Ascending aorta (tissue), 2 donors: ENCODE data around the gene ARHGEF10L. TPM values are rescaled to one million over a fixed set of nuclear protein-coding genes. Genes with fewer than 3 reads are reported as not detected.
"Not testable (repeated sequence)": the region's sequence is repeated elsewhere in the genome, so short reads cannot be mapped to it uniquely, and the experiment has no call there.

ENCODE experiments used
- DNase-seq, 2 donors: peaks; one replicate each; pipeline ENCODE4 v3.0.0-alpha.2; 2019; ENCODE audit warnings: low spot score in 2 of 2
- H3K27ac ChIP-seq, 2 donors: fragments of 200-600 bp; sonication (generic); one replicate each; pipeline ENCODE4 v1.5.1; 2016 to 2017; ENCODE audit warnings: mild to moderate bottlenecking in 1 of 2
- H3K27me3 ChIP-seq: fragments of 200-600 bp; sonication (generic); one replicate; pipeline ENCODE4 v1.5.1; 2017
- H3K36me3 ChIP-seq, 2 donors: fragments of 200-600 bp; sonication (generic); one replicate each; pipeline ENCODE4 v1.5.1; 2016
- H3K4me1 ChIP-seq, 2 donors: fragments of 200-600 bp; sonication (generic); one replicate each; pipeline ENCODE4 v1.5.1; 2016 to 2017; ENCODE audit warnings: mild to moderate bottlenecking in 1 of 2
- H3K4me3 ChIP-seq, 2 donors: fragments of 200-600 bp; sonication (generic); one replicate each; pipeline ENCODE4 v1.5.1; 2016 to 2017; ENCODE audit warnings: mild to moderate bottlenecking in 1 of 2
- H3K9me3 ChIP-seq, 2 donors: fragments of 200-600 bp; sonication (generic); one replicate each; pipeline ENCODE4 v1.5.1; 2016
- CTCF ChIP-seq, 3 experiments: fragments of 200-600 bp in 2 of 3; fragments of 450-650 bp in 1 of 3; sonication (generic) in 2 of 3; IDR thresholded peaks; one replicate each; pipeline ENCODE4 v1.5.1; 2016 to 2019; ENCODE audit warnings: antibody characterized with exemption in 3 of 3, mild to moderate bottlenecking in 1 of 3, moderate library complexity in 1 of 3
- intact Hi-C: fragments of 100-400 bp; cut with DNase I; formaldehyde crosslinking; loops from one replicate; pipeline ENCODE4 v1.15.1; 2023
- total RNA-seq: library from RNA; depleted of rRNA; stranded (reverse); fragments of >200 nt; gene quantifications from one replicate; pipeline ENCODE4 v1.1.0, GENCODE V29; 2016

The ARHGEF10L gene
- total RNA-seq, 1 donor from 2014 or later, result 177 TPM

GRCh38 chr1:17498214-17498613 is 41.3 kb upstream of the ARHGEF10L start:
- H3K27ac ChIP-seq, result no peak overlapping the region
- TF ChIP-seq CTCF (IDR thresholded peaks at IDR 0.05), result no peak
- H3K36me3 ChIP-seq, result no peaks in the 10 kb centered on the region
- H3K4me3 ChIP-seq, result no peak overlapping the region
- intact Hi-C loops, result loop anchor here (10.0 kb wide), 1 partner anchor 187 kb away; no protein-coding TSS in a partner anchor
- H3K9me3 ChIP-seq, result no peaks in the 10 kb centered on the region
- no peaks in the 10 kb centered on the region for H3K27me3 ChIP-seq
- H3K4me1 ChIP-seq, result peaks cover 0 to 12% of the 10 kb centered on the region in 2 donors
- no peak for DNase-seq

- H3K9me3 ChIP-seq, result no peaks in the 10 kb centered on the region
- H3K36me3 ChIP-seq, result no peaks in the 10 kb centered on the region
- H3K4me3 ChIP-seq, result no peak overlapping the region
- H3K27ac ChIP-seq, result peak overlapping the region in 1 of 2 donors; percentile 64
- peak; percentile 89 to 94 (median 90) for TF ChIP-seq CTCF (IDR thresholded peaks at IDR 0.05)
- no peaks in the 10 kb centered on the region for H3K27me3 ChIP-seq
- peak; percentile 46 to 92 for DNase-seq
- peaks cover 0 to 9% of the 10 kb centered on the region in 2 donors for H3K4me1 ChIP-seq
- intact Hi-C loops, result loop anchor here (1.0 to 2.0 kb wide), 2 partner anchors 24 to 105 kb away; no protein-coding TSS in a partner anchor
Measured at GRCh38 chr1:17502326-17502778, 37.1 kb upstream of the ARHGEF10L start.

GRCh38 chr1:17503146-17503545 is 36.4 kb upstream of the ARHGEF10L start:
- TF ChIP-seq CTCF (IDR thresholded peaks at IDR 0.05), result no peak
- Histone ChIP-seq H3K4me1 (peaks cover 0 to 9% of the 10 kb centered on the region in 2 donors), H3K27ac (peak overlapping the region; percentile 50 to 64), H3K4me3 (no peak overlapping the region), H3K9me3 (no peaks in the 10 kb centered on the region), H3K27me3 (no peaks in the 10 kb centered on the region), H3K36me3 (no peaks in the 10 kb centered on the region)
- intact Hi-C loops, result loop anchor here (2.0 kb wide), 1 partner anchor 24 kb away; no protein-coding TSS in a partner anchor
- DNase-seq, result no peak

GRCh38 chr1:17507200-17507599 is 32.3 kb upstream of the ARHGEF10L start:
- intact Hi-C loops, H3K4me1 ChIP-seq, H3K27me3 ChIP-seq, H3K4me3 ChIP-seq, DNase-seq, H3K36me3 ChIP-seq, H3K27ac ChIP-seq, H3K9me3 ChIP-seq: not testable (repeated sequence)

- no peak for TF ChIP-seq CTCF (IDR thresholded peaks at IDR 0.05)
- DNase-seq, result no peak
- Histone ChIP-seq H3K4me1 (peaks cover 0 to 3% of the 10 kb centered on the region in 2 donors), H3K27me3 (no peaks in the 10 kb centered on the region), H3K27ac (no peak overlapping the region), H3K9me3 (no peaks in the 10 kb centered on the region), H3K36me3 (no peaks in the 10 kb centered on the region), H3K4me3 (no peak overlapping the region)
- intact Hi-C loops, result no loop called here
Measured at GRCh38 chr1:17507915-17508314, 31.6 kb upstream of the ARHGEF10L start.

GRCh38 chr1:17509363-17509762 is 30.1 kb upstream of the ARHGEF10L start:
- TF ChIP-seq CTCF (IDR thresholded peaks at IDR 0.05), result no peak
- H3K9me3 ChIP-seq, result no peaks in the 10 kb centered on the region
- intact Hi-C loops, result no loop called here
- DNase-seq, result no peak
- no peaks in the 10 kb centered on the region for H3K4me1 ChIP-seq
- H3K27ac ChIP-seq, result no peak overlapping the region
- no peaks in the 10 kb centered on the region for H3K27me3 ChIP-seq
- H3K36me3 ChIP-seq, result no peaks in the 10 kb centered on the region
- H3K4me3 ChIP-seq, result no peak overlapping the region
